SK-N-SH treated with all-trans-retinoic acid at 6 μM for 48 hours (cell line): ENCODE measurements around the gene QSOX2.
A peak's percentile ranks its signal among the peaks of the same experiment; 100 is the strongest.

Experiments
- ATAC-seq: fragments of 200-7000 bp; cut with Tn5 transposase; 3 replicates; pipeline ENCODE4 v1.9.1; 2020; ENCODE audit warnings: mild to moderate bottlenecking, moderate library complexity
- ARNTL ChIP-seq: fragments of 450-650 bp; formaldehyde crosslinking; IDR thresholded peaks from 2 replicates; pipeline ENCODE4 v1.5.0; 2020; ENCODE audit warnings: low read depth, mild to moderate bottlenecking, moderate library complexity, borderline replicate concordance
- BACH2 ChIP-seq: fragments of 250-450 bp; sonication (Bioruptor Pico); IDR thresholded peaks from 2 replicates; pipeline ENCODE4 v1.9.0; 2021; ENCODE audit warnings: mild to moderate bottlenecking, borderline replicate concordance
- CSDC2 ChIP-seq: fragments of 250-450 bp; sonication (Bioruptor Pico); IDR thresholded peaks from 2 replicates; pipeline ENCODE4 v1.5.0; 2020; ENCODE audit warnings: mild to moderate bottlenecking, moderate library complexity
- ESRRG ChIP-seq: fragments of 250-450 bp; sonication (Bioruptor Pico); IDR thresholded peaks from 2 replicates; pipeline ENCODE4 v1.6.1; 2021; ENCODE audit warnings: mild to moderate bottlenecking
- GLIS3 ChIP-seq: fragments of 250-450 bp; sonication (Bioruptor Pico); IDR thresholded peaks from 2 replicates; pipeline ENCODE4 v1.5.0; 2020; ENCODE audit warnings: mild to moderate bottlenecking, moderate library complexity
- ISL1 ChIP-seq: fragments of 250-450 bp; sonication (Bioruptor Pico); IDR thresholded peaks from 2 replicates; pipeline ENCODE4 v2.1.2; 2022; ENCODE audit warnings: mild to moderate bottlenecking, moderate library complexity
- OSR1 ChIP-seq: fragments of 250-450 bp; sonication (Bioruptor Pico); IDR thresholded peaks from 2 replicates; pipeline ENCODE4 v1.8.0; 2022; ENCODE audit warnings: moderate library complexity, mild to moderate bottlenecking, inconsistent platforms
- PPARA ChIP-seq: fragments of 250-450 bp; sonication (Bioruptor Pico); IDR thresholded peaks from 2 replicates; pipeline ENCODE4 v1.5.0; 2020; ENCODE audit warnings: mild to moderate bottlenecking, borderline replicate concordance
- RARB ChIP-seq: fragments of 250-450 bp; sonication (Bioruptor Pico); IDR thresholded peaks from 2 replicates; pipeline ENCODE4 v1.8.0; 2021; ENCODE audit warnings: mild to moderate bottlenecking, moderate library complexity
- SNAI2 ChIP-seq: fragments of 250-450 bp; sonication (Bioruptor Pico); IDR thresholded peaks from 2 replicates; pipeline ENCODE4 v1.5.0; 2020; ENCODE audit warnings: mild to moderate bottlenecking, moderate library complexity
- TCF4 ChIP-seq: fragments of 250-450 bp; sonication (Bioruptor Pico); IDR thresholded peaks from 2 replicates; pipeline ENCODE4 v1.8.0; 2021; ENCODE audit warnings: mild to moderate bottlenecking, moderate library complexity, borderline replicate concordance
- TOX ChIP-seq: fragments of 250-450 bp; sonication (Bioruptor Pico); IDR thresholded peaks from 2 replicates; pipeline ENCODE4 v1.8.0; 2021; ENCODE audit warnings: mild to moderate bottlenecking, moderate library complexity, borderline replicate concordance
- ZC3H10 ChIP-seq: fragments of 250-450 bp; sonication (Bioruptor Pico); IDR thresholded peaks from 2 replicates; pipeline ENCODE4 v1.5.1; 2021; ENCODE audit warnings: mild to moderate bottlenecking, moderate library complexity
- ZFP3 ChIP-seq: fragments of 250-450 bp; sonication (Bioruptor Pico); IDR thresholded peaks from 2 replicates; pipeline ENCODE4 v1.5.0; 2020; ENCODE audit warnings: mild to moderate bottlenecking, moderate library complexity
- ZFP30 ChIP-seq: fragments of 450-650 bp; formaldehyde crosslinking; IDR thresholded peaks from 2 replicates; pipeline ENCODE4 v1.5.0; 2022; ENCODE audit warnings: mild to moderate bottlenecking, moderate library complexity
- ZNF565 ChIP-seq: fragments of 450-650 bp; formaldehyde crosslinking; conservative IDR thresholded peaks from 2 replicates; pipeline ENCODE4 v1.5.0; 2020; ENCODE audit warnings: low read depth, mild to moderate bottlenecking, moderate library complexity
- ZNF70 ChIP-seq: fragments of 450-650 bp; formaldehyde crosslinking; IDR thresholded peaks from 2 replicates; pipeline ENCODE4 v1.5.0; 2020; ENCODE audit warnings: mild to moderate bottlenecking, moderate library complexity
- ZNF8 ChIP-seq: fragments of 450-650 bp; formaldehyde crosslinking; IDR thresholded peaks from 2 replicates; pipeline ENCODE4 v1.5.0; 2020; ENCODE audit warnings: mild to moderate bottlenecking, moderate library complexity
- TF ChIP-seq, protein P1 (sequence below): fragments of 250-450 bp; sonication (Bioruptor Pico); IDR thresholded peaks from 2 replicates; pipeline ENCODE4 v1.8.0; 2020; ENCODE audit warnings: mild to moderate bottlenecking, moderate library complexity, borderline replicate concordance
- TF ChIP-seq, protein P2 (sequence below): fragments of 250-450 bp; sonication (Bioruptor Pico); IDR thresholded peaks from 2 replicates; pipeline ENCODE4 v1.5.1; 2021; ENCODE audit warnings: mild to moderate bottlenecking, moderate library complexity
- TF ChIP-seq, protein P3 (sequence below): fragments of 250-450 bp; sonication (Bioruptor Pico); IDR thresholded peaks from 2 replicates; pipeline ENCODE4 v1.8.0; 2021; ENCODE audit warnings: low read depth, mild to moderate bottlenecking, moderate library complexity, borderline replicate concordance

Gene QSOX2

DNA sequence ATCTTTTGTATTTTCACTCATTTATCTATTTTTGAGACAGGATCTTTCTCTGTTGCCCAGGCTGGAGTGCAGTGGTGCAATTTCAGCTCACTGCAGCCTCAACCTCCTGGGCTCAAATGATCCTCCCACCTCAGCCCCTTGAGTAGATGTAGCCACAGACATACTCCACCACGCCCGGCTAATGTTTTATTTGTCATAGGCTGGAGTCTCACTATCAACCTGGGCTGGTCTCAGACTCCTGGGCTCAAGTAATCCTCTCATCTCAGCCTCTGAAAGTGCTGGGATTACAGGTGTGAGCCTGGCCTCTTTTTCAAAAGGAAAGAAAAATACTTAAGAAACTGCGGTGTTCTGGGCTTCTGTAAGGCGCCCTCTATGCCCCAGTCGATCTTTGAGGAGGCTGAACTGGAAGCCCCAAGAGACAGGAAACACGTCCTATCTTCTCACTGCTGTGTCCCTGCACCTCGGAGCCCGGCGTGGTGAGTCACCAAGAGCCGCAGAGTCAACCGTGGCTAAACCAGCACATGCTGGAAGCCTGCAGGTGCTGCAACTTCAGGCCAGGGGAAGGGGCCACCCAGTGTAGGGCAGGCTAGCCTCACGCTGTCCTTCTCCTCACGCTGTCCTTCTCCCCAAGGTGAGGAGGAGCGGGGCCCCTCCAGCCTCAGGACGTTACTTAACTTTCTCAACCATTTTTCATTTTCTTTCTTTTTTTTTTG is 25.4 kb downstream of the QSOX2 start:
- TF ChIP-seq BACH2 (CRISPR knock-in tag) (no peak), TOX (no peak), TCF4 (CRISPR knock-in tag) (no peak), OSR1 (no peak), RARB (CRISPR knock-in tag) (no peak), SNAI2 (CRISPR knock-in tag) (no peak)
- TF ChIP-seq, protein P1, sequence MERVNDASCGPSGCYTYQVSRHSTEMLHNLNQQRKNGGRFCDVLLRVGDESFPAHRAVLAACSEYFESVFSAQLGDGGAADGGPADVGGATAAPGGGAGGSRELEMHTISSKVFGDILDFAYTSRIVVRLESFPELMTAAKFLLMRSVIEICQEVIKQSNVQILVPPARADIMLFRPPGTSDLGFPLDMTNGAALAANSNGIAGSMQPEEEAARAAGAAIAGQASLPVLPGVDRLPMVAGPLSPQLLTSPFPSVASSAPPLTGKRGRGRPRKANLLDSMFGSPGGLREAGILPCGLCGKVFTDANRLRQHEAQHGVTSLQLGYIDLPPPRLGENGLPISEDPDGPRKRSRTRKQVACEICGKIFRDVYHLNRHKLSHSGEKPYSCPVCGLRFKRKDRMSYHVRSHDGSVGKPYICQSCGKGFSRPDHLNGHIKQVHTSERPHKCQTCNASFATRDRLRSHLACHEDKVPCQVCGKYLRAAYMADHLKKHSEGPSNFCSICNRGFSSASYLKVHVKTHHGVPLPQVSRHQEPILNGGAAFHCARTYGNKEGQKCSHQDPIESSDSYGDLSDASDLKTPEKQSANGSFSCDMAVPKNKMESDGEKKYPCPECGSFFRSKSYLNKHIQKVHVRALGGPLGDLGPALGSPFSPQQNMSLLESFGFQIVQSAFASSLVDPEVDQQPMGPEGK: no peak
- peak; percentile 72 for ATAC-seq

DNA sequence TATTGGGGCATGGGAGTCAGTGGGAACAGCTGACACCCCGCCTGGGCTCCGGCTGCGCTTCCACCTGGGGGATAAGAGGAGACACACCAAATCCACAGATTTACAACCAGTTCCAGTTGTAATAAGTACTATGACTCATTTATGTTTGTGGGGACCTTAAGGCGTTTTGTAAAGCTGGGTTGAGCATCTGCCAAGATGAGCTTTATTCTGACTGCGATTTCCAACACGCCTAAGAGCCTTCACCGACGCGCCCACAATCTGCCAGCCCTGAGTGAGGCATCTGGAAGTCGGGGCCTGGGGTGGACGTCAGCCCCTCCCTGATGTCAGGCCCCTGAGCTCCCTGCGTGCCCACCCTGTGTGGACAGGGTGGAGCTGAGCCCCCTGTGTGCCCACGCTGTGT is 26.3 kb downstream of the QSOX2 start:
- ATAC-seq: no peak
- TF ChIP-seq TCF4 (CRISPR knock-in tag) (no peak), ZFP3 (CRISPR knock-in tag) (no peak), RARB (CRISPR knock-in tag) (no peak), ISL1 (no peak), ZNF70 (no peak), ARNTL (CRISPR knock-in tag) (no peak), SNAI2 (CRISPR knock-in tag) (no peak), ZNF565 (CRISPR knock-in tag) (no peak), ZNF8 (no peak), GLIS3 (no peak), ESRRG (CRISPR knock-in tag) (no peak)
- TF ChIP-seq, protein P2, sequence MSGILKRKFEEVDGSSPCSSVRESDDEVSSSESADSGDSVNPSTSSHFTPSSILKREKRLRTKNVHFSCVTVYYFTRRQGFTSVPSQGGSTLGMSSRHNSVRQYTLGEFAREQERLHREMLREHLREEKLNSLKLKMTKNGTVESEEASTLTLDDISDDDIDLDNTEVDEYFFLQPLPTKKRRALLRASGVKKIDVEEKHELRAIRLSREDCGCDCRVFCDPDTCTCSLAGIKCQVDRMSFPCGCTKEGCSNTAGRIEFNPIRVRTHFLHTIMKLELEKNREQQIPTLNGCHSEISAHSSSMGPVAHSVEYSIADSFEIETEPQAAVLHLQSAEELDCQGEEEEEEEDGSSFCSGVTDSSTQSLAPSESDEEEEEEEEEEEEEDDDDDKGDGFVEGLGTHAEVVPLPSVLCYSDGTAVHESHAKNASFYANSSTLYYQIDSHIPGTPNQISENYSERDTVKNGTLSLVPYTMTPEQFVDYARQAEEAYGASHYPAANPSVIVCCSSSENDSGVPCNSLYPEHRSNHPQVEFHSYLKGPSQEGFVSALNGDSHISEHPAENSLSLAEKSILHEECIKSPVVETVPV (CRISPR knock-in tag): no peak
- TF ChIP-seq, all 23 proteins: peak for 0

DNA sequence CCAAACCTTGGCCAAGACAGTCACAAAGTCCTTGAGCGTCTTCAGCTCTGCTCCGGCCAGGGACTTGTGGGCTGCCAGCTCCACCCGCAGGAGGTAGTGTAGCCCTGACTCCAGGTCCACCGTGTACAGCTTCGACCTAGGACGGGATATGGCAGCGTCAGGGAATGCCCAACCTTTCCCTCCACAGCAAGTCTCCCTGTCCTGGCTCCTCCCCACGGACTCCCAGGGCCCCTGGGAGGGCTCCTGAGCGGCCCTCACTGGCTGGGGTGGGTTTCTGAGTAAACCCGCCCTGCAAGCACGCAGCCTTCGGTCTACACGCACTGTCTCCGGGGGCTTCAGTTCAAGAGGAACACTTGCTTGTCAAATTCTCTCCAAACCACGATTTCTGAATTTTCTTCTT is 26.9 kb downstream of the QSOX2 start:
- TF ChIP-seq PPARA (no peak), RARB (CRISPR knock-in tag) (no peak), TCF4 (CRISPR knock-in tag) (no peak), ZNF8 (no peak), TOX (no peak), OSR1 (no peak), CSDC2 (no peak), ARNTL (CRISPR knock-in tag) (no peak)
- TF ChIP-seq, protein P3, sequence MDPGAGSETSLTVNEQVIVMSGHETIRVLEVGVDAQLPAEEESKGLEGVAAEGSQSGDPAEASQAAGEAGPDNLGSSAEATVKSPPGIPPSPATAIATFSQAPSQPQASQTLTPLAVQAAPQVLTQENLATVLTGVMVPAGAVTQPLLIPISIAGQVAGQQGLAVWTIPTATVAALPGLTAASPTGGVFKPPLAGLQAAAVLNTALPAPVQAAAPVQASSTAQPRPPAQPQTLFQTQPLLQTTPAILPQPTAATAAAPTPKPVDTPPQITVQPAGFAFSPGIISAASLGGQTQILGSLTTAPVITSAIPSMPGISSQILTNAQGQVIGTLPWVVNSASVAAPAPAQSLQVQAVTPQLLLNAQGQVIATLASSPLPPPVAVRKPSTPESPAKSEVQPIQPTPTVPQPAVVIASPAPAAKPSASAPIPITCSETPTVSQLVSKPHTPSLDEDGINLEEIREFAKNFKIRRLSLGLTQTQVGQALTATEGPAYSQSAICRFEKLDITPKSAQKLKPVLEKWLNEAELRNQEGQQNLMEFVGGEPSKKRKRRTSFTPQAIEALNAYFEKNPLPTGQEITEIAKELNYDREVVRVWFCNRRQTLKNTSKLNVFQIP (CRISPR knock-in tag): no peak
- TF ChIP-seq, protein P2 (CRISPR knock-in tag): no peak
- TF ChIP-seq, all 23 proteins: peak for 0
- ATAC-seq: no peak

DNA sequence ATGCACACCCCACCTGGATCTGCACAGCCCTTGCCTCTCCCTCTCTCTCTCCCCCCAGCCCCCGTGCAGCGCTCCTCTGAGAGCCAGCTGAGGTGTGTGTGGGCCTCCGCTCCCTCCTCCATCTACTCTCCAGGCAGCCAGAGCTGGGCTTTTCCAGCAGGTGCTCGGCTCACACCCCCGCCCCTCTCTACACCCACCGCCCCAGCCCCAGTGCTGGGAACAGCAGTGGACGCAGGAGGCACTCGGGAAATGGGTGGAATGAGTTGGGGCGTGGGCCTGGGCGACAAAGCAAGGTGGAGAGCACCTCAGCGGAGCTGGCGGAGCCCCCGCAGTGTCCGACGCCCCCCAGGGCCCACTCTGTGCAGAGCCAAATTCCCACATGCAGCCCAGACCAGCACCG is 27.3 kb downstream of the QSOX2 start:
- ATAC-seq: no peak
- TF ChIP-seq ZNF8: no peak
- TF ChIP-seq ISL1: no peak
- no peak for TF ChIP-seq OSR1
- no peak for TF ChIP-seq GLIS3
- TF ChIP-seq ZC3H10 (CRISPR knock-in tag): no peak
- TF ChIP-seq, protein P3 (CRISPR knock-in tag): no peak
- TF ChIP-seq ZNF70: no peak
- TF ChIP-seq, protein P1: no peak
- TF ChIP-seq ZFP30: no peak
- TF ChIP-seq ZNF565 (CRISPR knock-in tag): no peak
- TF ChIP-seq BACH2 (CRISPR knock-in tag): no peak
- no peak for TF ChIP-seq ZFP3 (CRISPR knock-in tag)
- no peak for TF ChIP-seq PPARA
